ENCODE results near the gene SYNCRIP. TPM values are rescaled to one million over a fixed set of nuclear protein-coding genes. Genes with fewer than 3 reads are reported as not detected.
"Not testable (repeated sequence)": the region's sequence is repeated elsewhere in the genome, so short reads cannot be mapped to it uniquely, and the experiment has no call there.

Gene SYNCRIP
- total RNA-seq, 2 donors from 2014 or later, result 27.0 to 36.1 TPM

DNA sequence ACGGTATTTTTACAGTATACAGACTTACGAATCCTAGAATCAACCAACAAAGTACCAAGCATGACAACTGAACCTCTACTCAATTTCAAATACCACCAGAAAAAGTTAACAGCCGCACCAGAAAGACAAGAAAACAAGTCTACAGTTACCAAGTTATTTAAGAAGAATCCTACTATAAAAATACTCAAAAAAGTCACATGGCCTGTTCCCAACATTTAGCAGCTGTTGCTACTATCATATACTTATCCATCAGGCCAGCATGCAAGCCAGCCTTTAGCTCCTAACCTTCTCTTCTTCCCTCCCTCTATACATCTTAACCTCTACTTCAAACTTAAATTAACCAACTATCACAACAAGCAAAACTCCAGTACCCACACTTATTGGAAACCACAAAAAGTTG, 1.9 kb downstream of the SYNCRIP start:
- Histone ChIP-seq H3K27ac (no peak overlapping the region), H3K9me3 (no peaks in the 10 kb centered on the region), H3K27me3 (no peaks in the 10 kb centered on the region), H3K36me3 (replicated peaks in 1 of 2; ENCODE audit: insufficient read depth in 1 of 2, low read depth in 2 of 2) (peaks cover 0 to 8% of the 10 kb centered on the region in 2 donors), H3K4me1 (peaks cover 50% of the 10 kb centered on the region), H3K4me3 (peak overlapping the region in 1 of 2 donors; percentile 73)
- 18 to 24% methylated on average over 3 of the region's 3 CpGs for WGBS, 2 donors
- no peak for ATAC-seq
- no peak for DNase-seq
- TF ChIP-seq, protein P1, sequence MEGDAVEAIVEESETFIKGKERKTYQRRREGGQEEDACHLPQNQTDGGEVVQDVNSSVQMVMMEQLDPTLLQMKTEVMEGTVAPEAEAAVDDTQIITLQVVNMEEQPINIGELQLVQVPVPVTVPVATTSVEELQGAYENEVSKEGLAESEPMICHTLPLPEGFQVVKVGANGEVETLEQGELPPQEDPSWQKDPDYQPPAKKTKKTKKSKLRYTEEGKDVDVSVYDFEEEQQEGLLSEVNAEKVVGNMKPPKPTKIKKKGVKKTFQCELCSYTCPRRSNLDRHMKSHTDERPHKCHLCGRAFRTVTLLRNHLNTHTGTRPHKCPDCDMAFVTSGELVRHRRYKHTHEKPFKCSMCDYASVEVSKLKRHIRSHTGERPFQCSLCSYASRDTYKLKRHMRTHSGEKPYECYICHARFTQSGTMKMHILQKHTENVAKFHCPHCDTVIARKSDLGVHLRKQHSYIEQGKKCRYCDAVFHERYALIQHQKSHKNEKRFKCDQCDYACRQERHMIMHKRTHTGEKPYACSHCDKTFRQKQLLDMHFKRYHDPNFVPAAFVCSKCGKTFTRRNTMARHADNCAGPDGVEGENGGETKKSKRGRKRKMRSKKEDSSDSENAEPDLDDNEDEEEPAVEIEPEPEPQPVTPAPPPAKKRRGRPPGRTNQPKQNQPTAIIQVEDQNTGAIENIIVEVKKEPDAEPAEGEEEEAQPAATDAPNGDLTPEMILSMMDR (IDR thresholded peaks at IDR 0.05), result no peak
- TF ChIP-seq POLR2A (IDR thresholded peaks at IDR 0.05), result no peak
- intact Hi-C loops (cut with DNase I), result no loop called here

DNA sequence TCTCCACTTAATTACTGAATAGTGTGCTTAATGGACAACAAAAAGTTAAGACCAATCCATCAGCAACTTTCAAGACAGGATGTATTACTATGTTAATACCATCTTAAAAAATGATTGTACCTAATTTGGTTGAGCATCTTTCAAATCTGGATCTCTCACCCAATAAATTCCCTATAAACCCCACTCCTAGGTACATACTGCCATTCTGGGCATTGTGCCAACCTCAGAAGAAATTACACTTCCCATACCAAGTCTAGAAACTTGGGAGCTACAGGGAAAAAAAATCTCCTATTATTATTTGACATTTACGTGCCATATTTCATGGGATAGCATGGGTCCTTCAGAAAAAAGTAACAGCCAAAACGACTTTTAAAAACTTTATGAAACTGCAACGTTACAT, 5.1 kb downstream of the SYNCRIP start:
- 55 to 79% methylated on average over 3 of the region's 3 CpGs for WGBS, 2 donors
- ATAC-seq, result no peak
- peaks cover 41% of the 10 kb centered on the region for H3K4me1 ChIP-seq

DNA sequence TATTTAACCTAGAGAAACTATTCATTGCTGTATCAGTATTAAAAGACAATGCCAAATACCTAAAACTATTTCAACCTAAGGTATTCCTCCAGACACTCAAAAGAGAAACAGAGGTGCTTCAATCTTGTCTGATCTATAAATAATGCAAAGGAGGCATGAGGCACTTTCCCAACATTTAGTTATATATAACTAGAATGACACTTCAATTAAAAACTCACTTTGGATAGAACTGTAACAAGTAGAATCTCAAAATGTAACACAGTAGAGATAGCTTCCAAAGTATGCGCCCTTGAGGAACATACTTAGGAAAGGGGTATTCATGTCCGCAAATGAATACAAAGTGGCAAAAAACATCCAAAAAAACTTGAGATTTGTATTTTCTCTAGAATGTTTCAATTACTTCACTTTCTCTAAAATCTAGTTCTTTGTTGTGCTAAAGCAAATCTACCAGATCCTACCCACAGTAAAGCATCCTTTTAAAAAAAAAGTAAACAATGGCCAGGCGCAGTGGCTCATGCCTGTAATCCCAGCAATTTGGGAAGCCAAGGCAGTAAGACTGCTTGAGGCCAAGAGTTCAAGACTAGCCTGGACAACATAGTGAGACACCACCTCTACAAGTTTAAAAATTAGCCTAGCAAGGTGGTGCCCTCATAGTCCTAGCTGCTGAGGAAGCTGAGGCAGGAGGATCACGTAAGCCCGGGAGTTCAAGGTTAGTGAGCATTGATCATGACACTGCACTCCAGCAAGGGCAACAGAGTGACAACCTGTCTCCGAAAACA, 10.3 kb downstream of the SYNCRIP start:
- H3K4me3 ChIP-seq, result no peak overlapping the region
- peaks cover 0 to 29% of the 10 kb centered on the region in 2 donors for H3K36me3 ChIP-seq (replicated peaks in 1 of 2; ENCODE audit: insufficient read depth in 1 of 2, low read depth in 2 of 2)
- 89 to 92% methylated on average over 6 of the region's 6 CpGs for WGBS, 2 donors

More for the DNA sequence above, 5.1 kb downstream of the SYNCRIP start:
- H3K4me3 ChIP-seq, result no peak overlapping the region
- TF ChIP-seq POLR2A (IDR thresholded peaks at IDR 0.05), result no peak
- TF ChIP-seq, protein P1 (IDR thresholded peaks at IDR 0.05), result no peak
- H3K27ac ChIP-seq, result no peak overlapping the region
- DNase-seq, result no peak
- peaks cover 0 to 14% of the 10 kb centered on the region in 2 donors for H3K36me3 ChIP-seq (replicated peaks in 1 of 2; ENCODE audit: insufficient read depth in 1 of 2, low read depth in 2 of 2)
- H3K9me3 ChIP-seq, result no peaks in the 10 kb centered on the region
- intact Hi-C loops (cut with DNase I), result no loop called here
- no peaks in the 10 kb centered on the region for H3K27me3 ChIP-seq

DNA sequence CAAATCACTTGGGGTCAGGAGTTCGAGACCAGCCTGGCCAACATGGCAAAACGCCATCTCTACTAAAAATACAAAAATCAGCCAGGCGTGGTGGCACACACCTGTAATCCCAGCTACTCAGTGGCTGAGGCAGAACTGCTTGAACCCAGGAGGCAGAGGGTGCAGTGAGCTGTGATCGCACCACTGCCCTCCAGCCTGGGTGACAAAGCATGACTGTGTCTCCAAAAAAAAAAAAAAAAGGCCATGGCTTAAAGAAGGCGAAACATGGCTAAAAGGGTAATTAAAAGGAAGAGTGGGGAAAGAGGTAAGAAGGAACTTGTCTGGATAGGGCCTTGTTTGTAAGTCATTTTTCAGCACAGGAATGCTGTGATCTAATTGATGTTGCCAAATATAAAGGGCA, 11.6 kb downstream of the SYNCRIP start:
- H3K27me3 ChIP-seq; H3K27ac ChIP-seq; DNase-seq; H3K9me3 ChIP-seq; ATAC-seq; intact Hi-C loops (cut with DNase I); H3K4me3 ChIP-seq: not testable (repeated sequence)
- H3K4me1 ChIP-seq, result peaks cover 17% of the 10 kb centered on the region
- peaks cover 0 to 24% of the 10 kb centered on the region in 2 donors for H3K36me3 ChIP-seq (replicated peaks in 1 of 2; ENCODE audit: insufficient read depth in 1 of 2, low read depth in 2 of 2)
- 97 to 100% methylated on average over 5 of the region's 5 CpGs for WGBS, 2 donors

More for the DNA sequence above, 10.3 kb downstream of the SYNCRIP start:
- no peak for DNase-seq
- peaks cover 19% of the 10 kb centered on the region for H3K4me1 ChIP-seq
- no peak for TF ChIP-seq POLR2A (IDR thresholded peaks at IDR 0.05)
- TF ChIP-seq, protein P1 (IDR thresholded peaks at IDR 0.05), result no peak
- no peak overlapping the region for H3K27ac ChIP-seq
- no peaks in the 10 kb centered on the region for H3K27me3 ChIP-seq
- intact Hi-C loops (cut with DNase I), result no loop called here
- H3K9me3 ChIP-seq, result no peaks in the 10 kb centered on the region
- no peak for ATAC-seq

DNA sequence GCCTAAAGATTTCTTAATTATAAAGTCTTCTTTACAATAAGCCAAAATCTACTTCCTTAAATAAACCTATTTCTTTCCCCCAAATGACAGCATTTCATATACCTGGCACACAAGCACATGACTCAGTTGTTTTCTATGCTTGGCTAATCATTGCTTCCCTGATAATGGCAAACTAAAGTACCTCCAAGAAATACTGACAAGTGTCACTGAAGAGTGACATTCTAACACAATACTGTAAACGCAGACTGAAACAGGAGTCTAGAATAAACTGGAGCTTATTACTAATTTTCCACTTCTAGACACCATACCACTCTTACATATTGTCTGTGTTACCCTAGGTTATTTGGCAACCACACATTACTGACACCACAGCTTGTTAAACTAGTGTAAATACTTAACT, 14.3 kb downstream of the SYNCRIP start:
- 60 to 78% methylated on average over 1 of the region's 1 CpG for WGBS, 2 donors
- TF ChIP-seq POLR2A (IDR thresholded peaks at IDR 0.05), result no peak
- TF ChIP-seq, protein P1 (IDR thresholded peaks at IDR 0.05), result no peak
- no peak for DNase-seq
- no peak for ATAC-seq
- no peaks in the 10 kb centered on the region for H3K27me3 ChIP-seq
- no peaks in the 10 kb centered on the region for H3K9me3 ChIP-seq
- H3K4me3 ChIP-seq, result no peak overlapping the region
- H3K4me1 ChIP-seq, result peaks cover 17% of the 10 kb centered on the region
- H3K27ac ChIP-seq, result no peak overlapping the region
- intact Hi-C loops (cut with DNase I), result no loop called here
- peaks cover 0 to 18% of the 10 kb centered on the region in 2 donors for H3K36me3 ChIP-seq (replicated peaks in 1 of 2; ENCODE audit: insufficient read depth in 1 of 2, low read depth in 2 of 2)
